H1 (cell line): ENCODE data around the gene DAPK1. TPM values are rescaled to one million over a fixed set of nuclear protein-coding genes. Genes with fewer than 3 reads are reported as not detected.
A peak's percentile ranks its signal among the peaks of the same experiment; 100 is the strongest.

Experiments
- CTCF ChIA-PET: fragments of 300-600 bp; sonication (Branson Sonifier 250); formaldehyde crosslinking; loops from one replicate; lab custom pipeline; 2021; ENCODE audit not compliant: partially characterized antibody; lab: Charles Lee
- POLR2A ChIA-PET: fragments of 300-600 bp; sonication (Branson Sonifier 250); formaldehyde crosslinking; loops from one replicate; lab custom pipeline; 2021; ENCODE audit warnings: inconsistent platforms; ENCODE audit not compliant: partially characterized antibody; lab: Charles Lee
- DNase-seq, 2 experiments: peaks; one replicate each; pipeline versions ENCODE4 v3.0.0 to v3.0.0-alpha.2; 2010 to 2022; ENCODE audit warnings: low spot score in 2 of 2, low read depth in 1 of 2, mixed read lengths in 1 of 2
- FAIRE-seq: peaks from 2 replicates; lab custom pipeline; 2011; peaks lifted over from hg19 to GRCh38; lab: Jason Lieb, UNC
- H2AFZ ChIP-seq: 2 replicates; pipeline ENCODE4 v1.8.1; 2012; ENCODE audit warnings: low read length, inconsistent platforms
- H2AK5ac ChIP-seq: 2 replicates; pipeline ENCODE4 v1.6.1; 2013; ENCODE audit warnings: low read depth, low read length
- H2BK120ac ChIP-seq: replicated peaks from 2 replicates; pipeline ENCODE3; 2013; ENCODE audit warnings: low read depth, low read length, inconsistent platforms
- H2BK12ac ChIP-seq: 2 replicates; pipeline ENCODE4 v1.6.1; 2013; ENCODE audit warnings: low read depth, low read length
- H2BK15ac ChIP-seq: 2 replicates; pipeline ENCODE4 v1.6.1; 2013; ENCODE audit warnings: low read length
- H2BK20ac ChIP-seq: 2 replicates; pipeline ENCODE4 v1.6.1; 2013; ENCODE audit warnings: low read length
- H2BK5ac ChIP-seq: 2 replicates; pipeline ENCODE4 v1.6.1; 2013; ENCODE audit warnings: low read depth, low read length
- H3K14ac ChIP-seq: 2 replicates; pipeline ENCODE4 v1.6.1; 2013; ENCODE audit warnings: inconsistent platforms; ENCODE audit not compliant: insufficient read length
- H3K18ac ChIP-seq: 2 replicates; pipeline ENCODE4 v1.6.1; 2013; ENCODE audit warnings: low read length; ENCODE audit errors: extremely low read depth
- H3K23ac ChIP-seq: 2 replicates; pipeline ENCODE4 v1.6.1; 2013; ENCODE audit warnings: inconsistent platforms; ENCODE audit not compliant: insufficient read length
- H3K23me2 ChIP-seq: 2 replicates; pipeline ENCODE4 v1.6.1; 2013; ENCODE audit warnings: low read depth, low read length
- H3K27ac ChIP-seq: 2 replicates; pipeline ENCODE4 v1.6.1; 2011; ENCODE audit warnings: low read depth, low read length, inconsistent platforms
- H3K27me3 ChIP-seq, 4 experiments: replicated peaks in 1 of 4; 1 replicate in 1 of 4; 2 replicates in 3 of 4; pipeline versions ENCODE4 v1.6.1 to v1.8.1; 2011 to 2013; ENCODE audit warnings: low read length in 3 of 4, mild to moderate bottlenecking in 3 of 4, inconsistent platforms in 2 of 4, mixed read lengths in 2 of 4, moderate library complexity in 1 of 4; ENCODE audit not compliant: control insufficient read depth in 3 of 4, insufficient read depth in 3 of 4; ENCODE audit errors: extremely low read depth in 1 of 4
- H3K36me3 ChIP-seq, 4 experiments: 2 replicates each; pipeline versions ENCODE4 v1.6.1 to v1.8.1; 2011 to 2013; ENCODE audit warnings: mild to moderate bottlenecking in 4 of 4, low read length in 3 of 4, moderate library complexity in 2 of 4, control low read depth in 1 of 4, inconsistent platforms in 1 of 4; ENCODE audit not compliant: insufficient read depth in 4 of 4, control insufficient read depth in 2 of 4
- H3K4ac ChIP-seq: replicated peaks from 2 replicates; pipeline ENCODE3; 2013; ENCODE audit warnings: low read length, low read depth, mixed read lengths, inconsistent platforms; ENCODE audit not compliant: insufficient read length
- H3K4me1 ChIP-seq, 4 experiments: replicated peaks in 1 of 4; 1 replicate in 1 of 4; 2 replicates in 3 of 4; pipeline versions ENCODE4 v1.6.1 to v1.8.1; 2011 to 2013; ENCODE audit warnings: low read length in 3 of 4, inconsistent platforms in 2 of 4, mixed read lengths in 1 of 4; ENCODE audit not compliant: insufficient read depth in 4 of 4, control insufficient read depth in 3 of 4
- H3K4me2 ChIP-seq, 2 experiments: 2 replicates each; pipeline versions ENCODE4 v1.6.1 to v1.8.1; 2011 to 2013; ENCODE audit warnings: low read depth in 2 of 2, low read length in 2 of 2, control low read depth in 1 of 2, inconsistent platforms in 1 of 2, mild to moderate bottlenecking in 1 of 2; ENCODE audit not compliant: insufficient read depth in 1 of 2
- H3K4me3 ChIP-seq, 4 experiments: fragments of 200-600, 300-600 bp in 1 of 4; sonication (generic), shearing (Covaris generic), sonication (Bioruptor Twin) in 1 of 4; 2 replicates each; pipeline versions ENCODE4 v1.5.1 to v1.8.1; 2011 to 2016; ENCODE audit warnings: low read length in 4 of 4, low read depth in 3 of 4, control low read depth in 2 of 4, inconsistent platforms in 2 of 4, mild to moderate bottlenecking in 2 of 4, mixed read lengths in 1 of 4, moderate library complexity in 1 of 4; ENCODE audit not compliant: insufficient read depth in 2 of 4; ENCODE audit errors: extremely low read depth in 1 of 4
- H3K56ac ChIP-seq: replicated peaks from 2 replicates; pipeline ENCODE3; 2013; ENCODE audit warnings: low read depth, mild to moderate bottlenecking, mixed read lengths, low read length, inconsistent platforms; ENCODE audit not compliant: insufficient read length
- H3K79me1 ChIP-seq: 2 replicates; pipeline ENCODE4 v1.6.1; 2013; ENCODE audit warnings: low read depth, low read length, control low read depth
- H3K79me2 ChIP-seq, 2 experiments: 2 replicates each; pipeline versions ENCODE4 v1.6.1 to v1.8.1; 2012 to 2013; ENCODE audit warnings: low read length in 2 of 2, mild to moderate bottlenecking in 2 of 2, inconsistent platforms in 1 of 2; ENCODE audit not compliant: insufficient read depth in 2 of 2, control insufficient read depth in 1 of 2
- H3K9ac ChIP-seq, 4 experiments: replicated peaks in 1 of 4; 1 replicate in 1 of 4; 2 replicates in 3 of 4; pipeline versions ENCODE4 v1.6.1 to v1.8.1; 2011 to 2013; ENCODE audit warnings: low read depth in 3 of 4, low read length in 3 of 4, control low read depth in 2 of 4, mild to moderate bottlenecking in 2 of 4, moderate library complexity in 2 of 4, inconsistent platforms in 1 of 4; ENCODE audit errors: extremely low read depth in 1 of 4
- H3K9me3 ChIP-seq, 2 experiments: 2 replicates each; pipeline versions ENCODE4 v1.6.1 to v1.8.1; 2012 to 2013; ENCODE audit warnings: mild to moderate bottlenecking in 2 of 2, moderate library complexity in 2 of 2, control low read depth in 1 of 2, inconsistent platforms in 1 of 2, low read depth in 1 of 2, low read length in 1 of 2, mixed read lengths in 1 of 2; ENCODE audit not compliant: insufficient read depth in 2 of 2
- H4K20me1 ChIP-seq, 2 experiments: replicated peaks in 1 of 2; 2 replicates each; pipeline versions ENCODE3 to v1.8.1; 2011 to 2013; ENCODE audit warnings: inconsistent platforms in 2 of 2, low read length in 2 of 2, mild to moderate bottlenecking in 1 of 2; ENCODE audit not compliant: insufficient read depth in 2 of 2, control insufficient read depth in 1 of 2
- H4K5ac ChIP-seq: 2 replicates; pipeline ENCODE4 v1.6.1; 2013; ENCODE audit warnings: low read length, low read depth, mixed read lengths, inconsistent platforms; ENCODE audit not compliant: insufficient read length
- H4K8ac ChIP-seq: 2 replicates; pipeline ENCODE4 v1.8.0; 2013; ENCODE audit warnings: mild to moderate bottlenecking, moderate library complexity, low read length, inconsistent platforms; ENCODE audit not compliant: insufficient read depth; ENCODE audit errors: extremely low read depth
- H4K91ac ChIP-seq: replicated peaks from 2 replicates; pipeline ENCODE3; 2013; ENCODE audit warnings: low read length, mixed read lengths, inconsistent platforms; ENCODE audit not compliant: insufficient read length
- CBX8 ChIP-seq: fragments of 300-800, 300-1000 bp; sonication (generic); IDR thresholded peaks from 2 replicates; pipeline ENCODE4 v1.7.1; 2016; ENCODE audit warnings: low read depth, low read length, borderline replicate concordance
- CHD1 ChIP-seq: IDR thresholded peaks from 2 replicates; pipeline ENCODE4 v1.6.1; 2012; ENCODE audit warnings: low read depth, low read length, improper control_type of control experiment
- CTCF ChIP-seq, 3 experiments: IDR thresholded peaks; 1 replicate in 2 of 3; 2 replicates in 1 of 3; pipeline versions ENCODE4 v1.5.1 to v1.6.1; 2011; ENCODE audit warnings: low read length in 3 of 3, mild to moderate bottlenecking in 3 of 3, inconsistent platforms in 2 of 3, low read depth in 1 of 3, moderate library complexity in 1 of 3; ENCODE audit not compliant: insufficient read depth in 1 of 3; ENCODE audit errors: control extremely low read depth in 1 of 3
- EGR1 ChIP-seq: IDR thresholded peaks from 2 replicates; pipeline ENCODE4 v1.6.1; 2011; ENCODE audit warnings: low read depth, low read length, borderline replicate concordance
- KDM1A ChIP-seq: fragments of 200-600, 300-600 bp; sonication (generic); IDR thresholded peaks from 2 replicates; pipeline ENCODE4 v1.7.1; 2016; ENCODE audit warnings: mild to moderate bottlenecking, low read length, borderline replicate concordance
- KDM4A ChIP-seq: IDR thresholded peaks from one replicate; pipeline ENCODE4 v1.7.1; 2012; ENCODE audit warnings: low read depth, mild to moderate bottlenecking, moderate library complexity, low read length, inconsistent platforms; ENCODE audit not compliant: severe bottlenecking
- KDM5A ChIP-seq: fragments of 200-600 bp; IDR thresholded peaks from 2 replicates; pipeline ENCODE4 v1.7.1; 2012; ENCODE audit warnings: mild to moderate bottlenecking, low read length, inconsistent platforms, mixed read lengths
- MAFK ChIP-seq: IDR thresholded peaks from 2 replicates; pipeline ENCODE4 v1.6.1; 2012; ENCODE audit warnings: low read depth, mild to moderate bottlenecking, improper control_type of control experiment, low read length
- PHF8 ChIP-seq: fragments of 200-600 bp; sonication (generic); conservative IDR thresholded peaks from 2 replicates; pipeline ENCODE4 v1.7.1; 2012; ENCODE audit warnings: low read depth, mild to moderate bottlenecking, inconsistent platforms, low read length, moderate library complexity
- WGBS, 2 experiments: shearing (Covaris generic) in 1 of 2; methylation state at CpG; one replicate each; pipeline versions ENCODE4 v1.1.6 to v1.1.7; 2013 to 2015; ENCODE audit warnings: low lambda C conversion rate in 2 of 2, mixed read lengths in 2 of 2, inconsistent platforms in 1 of 2, low coverage in 1 of 2, missing lambda C conversion rate in 1 of 2; ENCODE audit not compliant: insufficient replicate concordance in 2 of 2, insufficient coverage in 1 of 2, insufficient read length in 1 of 2; ENCODE audit errors: extremely low coverage in 1 of 2, missing lambda C conversion rate in 1 of 2; 5-methylcytosine and 5-hydroxymethylcytosine counted together
- polyA plus RNA-seq, 7 experiments: library from polyadenylated mRNA; depleted of rRNA in 3 of 7; stranded (reverse) in 5 of 7; unstranded in 2 of 7; fragments of >200 nt in 5 of 7; fragments of 200-250 nt in 2 of 7; gene quantifications; 1 replicate in 5 of 7; 2 replicates in 1 of 7; 4 replicates in 1 of 7; pipeline versions ENCODE4 v1.2.1 to v1.2.3, GENCODE V29; 2011 to 2013; ENCODE audit warnings: missing spikeins in 2 of 7, mixed read lengths in 2 of 7
- total RNA-seq: library from RNA; stranded (reverse); fragmentation: NEBNext Ultra II Directional; extraction: Animal tissue kit (Norgen Biotek cat#: 25700); gene quantifications from 2 replicates; pipeline ENCODE4 v1.2.1, GENCODE V29; 2021

The DAPK1 gene
- total and polyA plus RNA-seq, 2 of the 8 experiments (the other 6 are each of a cell fraction or from before 2014, with no cell fraction given): 62.4 to 131 TPM

GRCh38 chr9:87500491-87501270 is 3.0 kb downstream of the DAPK1 start:
- Histone ChIP-seq H2BK15ac (no peak overlapping the region), H3K4me3 (peak overlapping the region in 1 of 4 experiments; percentile 83; a peak in 1 of 8 replicates), H3K4me2 (peak overlapping the region; percentile 16 to 84; a peak in 1 of 4 replicates), H3K36me3 (peaks cover 2 to 33% (median 7%) of the 10 kb centered on the region in 4 experiments; a peak in 7 of 8 replicates), H3K4me1 (peaks cover 0 to 2% (median 0%) of the 10 kb centered on the region in 4 experiments; a peak in 1 of 7 replicates), H3K9ac (no peak overlapping the region), H2AFZ (no peak overlapping the region), H2BK120ac (no peak overlapping the region), H3K23me2 (peaks cover 15% of the 10 kb centered on the region), H2BK20ac (no peak overlapping the region), H3K9me3 (no peaks in the 10 kb centered on the region), H2BK5ac (no peak overlapping the region), H3K14ac (no peak overlapping the region), H3K4ac (no peak overlapping the region), H3K79me1 (peaks cover 15% of the 10 kb centered on the region), H3K79me2 (peaks cover 9 to 79% of the 10 kb centered on the region in 2 experiments), H4K5ac (no peak overlapping the region), H4K8ac (no peak overlapping the region), H2AK5ac (no peak overlapping the region), H3K18ac (no peak overlapping the region), H3K27me3 (no peaks in the 10 kb centered on the region), H4K20me1 (peaks cover 12% of the 10 kb centered on the region in 2 experiments), H3K27ac (no peak overlapping the region), H4K91ac (no peak overlapping the region), H2BK12ac (no peak overlapping the region), H3K56ac (no peak overlapping the region), H3K23ac (no peak overlapping the region)
- ChIA-PET CTCF (interaction anchor here (0.6 to 2.0 kb wide), 3 partner anchors 22 to 158 kb away, joined by 5 to 6 read pairs (median 5); no protein-coding TSS in a partner anchor), POLR2A (interaction anchor here (1.2 to 1.5 kb wide), 2 partner anchors 8 to 15 kb away, joined by 3 to 9 read pairs; no protein-coding TSS in a partner anchor)
- DNase-seq: no peak
- WGBS, 2 experiments: 78 to 100% methylated on average over 1 to 7 of the region's 7 CpGs
- FAIRE-seq: no peak
- TF ChIP-seq KDM4A: no peak
- TF ChIP-seq MAFK: no peak
- no peak for TF ChIP-seq PHF8
- no peak for TF ChIP-seq EGR1
- no peak for TF ChIP-seq CHD1
- TF ChIP-seq CTCF (IDR thresholded peaks at IDR 0.05; ENCODE audit: control extremely low read depth in 1 of 3, insufficient read depth in 1 of 3, low read depth in 1 of 3, low read length in 3 of 3): no peak
- no peak for TF ChIP-seq KDM1A
- no peak for TF ChIP-seq CBX8
- no peak for TF ChIP-seq KDM5A
